HG03060 (cell line): ENCODE results near the gene C1QL1.

Experiments used
- ATAC-seq: cut with Tn5 transposase; IDR thresholded peaks from one replicate; pipeline ENCODE4 v1.9.1; 2021; ENCODE audit warnings: low read depth, moderate number of reproducible peaks; ENCODE audit not compliant: unreplicated experiment

C1QL1 gene

GRCh38 chr17:44915862-44916780, 52.0 kb downstream of the C1QL1 start:
- ATAC-seq = no peak

- no peak for ATAC-seq
Observed at GRCh38 chr17:44915321-44915726, 52.8 kb downstream of the C1QL1 start, which contains the start of gene GFAP. Gene GFAP, minus strand, starts transcription at chr17:44915500. Its CDS starts 14 bp downstream, at chr17:44915486.

GRCh38 chr17:44914698-44915271, 53.3 kb downstream of the C1QL1 start:
- ATAC-seq = no peak

- no peak for ATAC-seq
Observed at GRCh38 chr17:44914148-44914547, 54.0 kb downstream of the C1QL1 start.

GRCh38 chr17:44913676-44914075, 54.4 kb downstream of the C1QL1 start:
- ATAC-seq = no peak

- no peak for ATAC-seq
Observed at GRCh38 chr17:44912763-44913544, 55.1 kb downstream of the C1QL1 start.

- ATAC-seq = no peak
Observed at GRCh38 chr17:44911133-44912001, 56.7 kb downstream of the C1QL1 start.

GRCh38 chr17:44910231-44911106, 57.6 kb downstream of the C1QL1 start:
- ATAC-seq = no peak
